Endothelial cell of umbilical vein (primary cell): ENCODE results near the gene PLEKHA5. TPM values are rescaled to one million over a fixed set of nuclear protein-coding genes. Genes with fewer than 3 reads are reported as not detected.

Source experiments
- BruUV-seq: library from RNA; stranded (reverse); fragments of 400-500 nt; replicated peaks from 2 replicates; lab custom pipeline; 2021; lab: Mats Ljungman, UMichigan
- CTCF ChIA-PET: fragments of 300-600, 350-600 bp; sonication (Branson Sonifier 250); formaldehyde crosslinking; loops from one replicate; lab custom pipeline; 2021; ENCODE audit warnings: antibody characterized with exemption, inconsistent platforms; lab: Charles Lee
- POLR2A ChIA-PET: fragments of 300-600, 350-600 bp; sonication (Branson Sonifier 250); formaldehyde crosslinking; loops from one replicate; lab custom pipeline; 2021; ENCODE audit warnings: antibody characterized with exemption, inconsistent platforms; lab: Charles Lee
- DNase-seq: peaks from one replicate; pipeline ENCODE4 v3.0.0-alpha.2; 2011; ENCODE audit warnings: low read depth, low spot score
- FAIRE-seq: peaks from 2 replicates; lab custom pipeline; 2011; peaks lifted over from hg19 to GRCh38; lab: Jason Lieb, UNC
- H2AFZ ChIP-seq: 2 replicates; pipeline ENCODE4 v1.6.0; 2012; ENCODE audit warnings: low read depth, low read length, control low read depth, inconsistent platforms
- H3K27ac ChIP-seq: 2 replicates; pipeline ENCODE4 v1.5.1; 2011; ENCODE audit warnings: low read depth, mild to moderate bottlenecking, control low read depth, low read length, moderate library complexity; ENCODE audit not compliant: insufficient read depth
- H3K27me3 ChIP-seq, 2 experiments: 2 replicates each; pipeline versions ENCODE4 v1.6.0 to v1.6.1; 2011; ENCODE audit warnings: low read length in 2 of 2, mixed read lengths in 1 of 2; ENCODE audit not compliant: control insufficient read depth in 2 of 2, insufficient read depth in 2 of 2
- H3K36me3 ChIP-seq, 2 experiments: 2 replicates in 1 of 2; 3 replicates in 1 of 2; pipeline ENCODE4 v1.5.1; 2011; ENCODE audit warnings: low read length in 2 of 2, mild to moderate bottlenecking in 1 of 2, moderate library complexity in 1 of 2; ENCODE audit not compliant: control insufficient read depth in 2 of 2, insufficient read depth in 2 of 2; ENCODE audit errors: extremely low read depth in 1 of 2
- H3K4me1 ChIP-seq: 3 replicates; pipeline ENCODE4 v1.5.1; 2011; ENCODE audit warnings: mild to moderate bottlenecking, low read length; ENCODE audit not compliant: control insufficient read depth, insufficient read depth; ENCODE audit errors: extremely low read depth
- H3K4me2 ChIP-seq: 2 replicates; pipeline ENCODE4 v1.6.1; 2011; ENCODE audit warnings: low read length, control low read depth, mixed read lengths; ENCODE audit not compliant: insufficient read depth
- H3K4me3 ChIP-seq, 3 experiments: fragments of 200-600 bp in 1 of 3; sonication (generic), shearing (Covaris generic) in 1 of 3; replicated peaks in 1 of 3; 2 replicates each; pipeline ENCODE4 v1.5.1; 2011 to 2016; ENCODE audit warnings: control low read depth in 3 of 3, low read length in 3 of 3, mild to moderate bottlenecking in 2 of 3, inconsistent platforms in 1 of 3, low read depth in 1 of 3, moderate library complexity in 1 of 3; ENCODE audit not compliant: insufficient read depth in 1 of 3
- H3K79me2 ChIP-seq: 2 replicates; pipeline ENCODE4 v1.6.0; 2012; ENCODE audit warnings: low read length, inconsistent platforms; ENCODE audit not compliant: control insufficient read depth, insufficient read depth
- H3K9ac ChIP-seq: replicated peaks from 2 replicates; pipeline ENCODE3; 2011; ENCODE audit warnings: low read length, control low read depth; ENCODE audit not compliant: insufficient read depth; ENCODE audit errors: extremely low read depth
- H3K9me1 ChIP-seq: replicated peaks from 3 replicates; pipeline ENCODE4 v1.6.0; 2011; ENCODE audit warnings: mild to moderate bottlenecking, low read length; ENCODE audit not compliant: control insufficient read depth, insufficient read depth; ENCODE audit errors: extremely low read depth
- H3K9me3 ChIP-seq: replicated peaks from 2 replicates; pipeline ENCODE4 v1.5.1; 2012; ENCODE audit warnings: low read length, inconsistent platforms; ENCODE audit not compliant: control insufficient read depth, insufficient read depth
- H4K20me1 ChIP-seq: replicated peaks from 2 replicates; pipeline ENCODE3; 2011; ENCODE audit warnings: mild to moderate bottlenecking, low read length; ENCODE audit not compliant: control insufficient read depth, insufficient read depth; ENCODE audit errors: extremely low read depth
- CTCF ChIP-seq, 2 donors: IDR thresholded peaks; 1 replicate in 1 of 2; 2 replicates in 1 of 2; pipeline ENCODE4 v1.5.1; 2011; ENCODE audit warnings: low read length in 2 of 2, mild to moderate bottlenecking in 2 of 2, moderate library complexity in 2 of 2, control low read depth in 1 of 2, inconsistent platforms in 1 of 2, low read depth in 1 of 2; ENCODE audit not compliant: insufficient read depth in 1 of 2; ENCODE audit errors: extremely low read depth in 1 of 2
- EZH2 ChIP-seq: IDR thresholded peaks from 2 replicates; pipeline ENCODE4 v1.6.1; 2012; ENCODE audit warnings: borderline replicate concordance, low read depth, mild to moderate bottlenecking, moderate library complexity, low read length, inconsistent platforms; ENCODE audit not compliant: severe bottlenecking
- FOS ChIP-seq: IDR thresholded peaks from 2 replicates; pipeline ENCODE4 v1.6.1; 2011; ENCODE audit warnings: mild to moderate bottlenecking, low read length, moderate library complexity, borderline replicate concordance; ENCODE audit not compliant: insufficient read depth
- GATA2 ChIP-seq: IDR thresholded peaks from 2 replicates; pipeline ENCODE4 v1.7.0; 2011; ENCODE audit warnings: low read depth, mild to moderate bottlenecking, moderate library complexity, mixed read lengths, low read length; ENCODE audit not compliant: insufficient read length, insufficient read depth
- JUN ChIP-seq: IDR thresholded peaks from 2 replicates; pipeline ENCODE4 v1.6.1; 2011; ENCODE audit warnings: borderline replicate concordance, low read depth; ENCODE audit not compliant: insufficient read length, insufficient read depth
- MAX ChIP-seq: IDR thresholded peaks from 2 replicates; pipeline ENCODE4 v1.6.1; 2011; ENCODE audit not compliant: insufficient read depth, insufficient read length
- MYC ChIP-seq: IDR thresholded peaks from one replicate; pipeline ENCODE4 v1.6.1; 2011; ENCODE audit warnings: mild to moderate bottlenecking, low read depth, low read length
- POLR2A ChIP-seq: IDR thresholded peaks from 2 replicates; pipeline ENCODE4 v1.6.1; 2012; ENCODE audit warnings: low read depth, mild to moderate bottlenecking, control low read depth, low read length
- POLR2AphosphoS5 ChIP-seq: IDR thresholded peaks from 2 replicates; pipeline ENCODE4 v1.6.1; 2012; ENCODE audit warnings: low read depth, mild to moderate bottlenecking, control low read depth, low read length, moderate library complexity; ENCODE audit not compliant: insufficient read depth
- dilution Hi-C: fragments of 300-500 bp; cut with MboI; formaldehyde crosslinking; loops from one replicate; pipeline ENCODE4 v1.15.0; 2019; ENCODE audit warnings: low sequenced_read_pairs; ENCODE audit not compliant: extremely low pct_ligation_motif_present
- intact Hi-C: fragments of 100-400 bp; cut with micrococcal nuclease; formaldehyde crosslinking; loops from one replicate; pipeline ENCODE4 v1.10.0; 2022
- polyA plus RNA-seq, 4 experiments: library from polyadenylated mRNA; depleted of rRNA in 3 of 4; stranded (reverse) in 3 of 4; unstranded in 1 of 4; fragments of >200 nt; gene quantifications; 2 replicates each; pipeline versions ENCODE4 v1.2.1 to v1.2.3, GENCODE V29; 2011 to 2012; ENCODE audit warnings: missing spikeins in 1 of 4
- total RNA-seq: library from RNA; stranded (reverse); gene quantifications from 2 replicates; pipeline ENCODE4 v1.2.3, GENCODE V29; 2021

PLEKHA5 gene
- total and polyA plus RNA-seq, 2 donors (not counting 3 experiments of a cell fraction or from before 2014, with no cell fraction given) = 2.5 to 12.7 TPM

- ChIA-PET CTCF (no interaction called here), POLR2A (no interaction called here)
- no peak for DNase-seq
- no peak overlapping the region for H3K27ac ChIP-seq
- no peak overlapping the region for H3K4me2 ChIP-seq
- no peaks in the 10 kb centered on the region for H3K9me3 ChIP-seq
- H3K36me3 ChIP-seq = peaks cover 0 to 2% of the 10 kb centered on the region in 2 experiments
- dilution Hi-C loops (no loop called here), intact Hi-C loops (no loop called here)
- H4K20me1 ChIP-seq = no peaks in the 10 kb centered on the region
- H3K4me1 ChIP-seq = no peaks in the 10 kb centered on the region
- H3K27me3 ChIP-seq = no peaks in the 10 kb centered on the region
- H2AFZ ChIP-seq = no peak overlapping the region
- no peak for FAIRE-seq
- no peaks in the 10 kb centered on the region for H3K9me1 ChIP-seq
- no peak overlapping the region for H3K9ac ChIP-seq
- H3K79me2 ChIP-seq = no peaks in the 10 kb centered on the region
- no TSS peak for BruUV-seq
- no peak for TF ChIP-seq MAX
- no peak overlapping the region for H3K4me3 ChIP-seq
Observed at GRCh38 chr12:19282133-19282699, 152.7 kb downstream of the PLEKHA5 start.

GRCh38 chr12:19284658-19285057, 155.1 kb downstream of the PLEKHA5 start:
- no peaks in the 10 kb centered on the region for H3K9me1 ChIP-seq
- H3K4me2 ChIP-seq = no peak overlapping the region
- ChIA-PET CTCF (interaction anchor here (1.2 to 1.9 kb wide), 2 partner anchors 11 to 103 kb away, joined by 4 read pairs; no protein-coding TSS in a partner anchor), POLR2A (no interaction called here)
- H2AFZ ChIP-seq = no peak overlapping the region
- no peak for TF ChIP-seq GATA2
- no peak for TF ChIP-seq MYC
- no peak for TF ChIP-seq POLR2AphosphoS5
- no peak for TF ChIP-seq MAX
- TF ChIP-seq EZH2 = no peak
- TF ChIP-seq JUN = no peak
- no peak for TF ChIP-seq FOS
- no peak for TF ChIP-seq POLR2A
- no peak for TF ChIP-seq CTCF (IDR thresholded peaks at IDR 0.05; ENCODE audit: extremely low read depth in 1 of 2, insufficient read depth in 1 of 2, low read depth in 1 of 2, low read length in 2 of 2)
- no peaks in the 10 kb centered on the region for H3K9me3 ChIP-seq
- H3K79me2 ChIP-seq = no peaks in the 10 kb centered on the region
- H3K4me3 ChIP-seq = no peak overlapping the region
- peaks cover 0 to 2% of the 10 kb centered on the region in 2 experiments for H3K36me3 ChIP-seq
- intact Hi-C loops = no loop called here
- H3K27me3 ChIP-seq = no peaks in the 10 kb centered on the region
- BruUV-seq = no TSS peak
- dilution Hi-C loops = no loop called here
- no peak overlapping the region for H3K27ac ChIP-seq
- DNase-seq = no peak
- H3K9ac ChIP-seq = no peak overlapping the region
- no peaks in the 10 kb centered on the region for H3K4me1 ChIP-seq
- no peaks in the 10 kb centered on the region for H4K20me1 ChIP-seq
- FAIRE-seq = no peak
